K562 (cell line): Measurements from ENCODE around the gene FMN1. TPM values are rescaled to one million over a fixed set of nuclear protein-coding genes. Genes with fewer than 3 reads are reported as not detected.

Experiments used
- ATAC-seq: fragments of 200-7000 bp; cut with Tn5 transposase; 3 replicates; pipeline ENCODE4 v1.9.1; 2020; ENCODE audit warnings: moderate library complexity
- BruUV-seq: library from RNA; stranded (reverse); fragments of 400-500 nt; replicated peaks from 2 replicates; lab custom pipeline; 2021; lab: Mats Ljungman, UMichigan
- CTCF ChIA-PET: fragments of 300-600 bp; formaldehyde crosslinking; extraction: SDS; loops from one replicate; lab custom pipeline; 2021; ENCODE audit warnings: low intra/inter-chr PET ratio; lab: Yijun Ruan, JAX
- POLR2A ChIA-PET: fragments of 300-600, 350-650 bp; sonication (Branson Sonifier 250); formaldehyde crosslinking; extraction: SDS; loops from one replicate; lab custom pipeline; 2021; ENCODE audit warnings: antibody characterized with exemption, inconsistent platforms; lab: Yijun Ruan, JAX
- DNase-seq, 4 experiments: peaks; one replicate each; pipeline versions ENCODE4 v3.0.0 to v3.0.0-alpha.2; 2011 to 2018; ENCODE audit warnings: low spot score in 3 of 4, mixed read lengths in 3 of 4; ENCODE audit errors: extremely low read depth in 1 of 4
- FAIRE-seq: peaks from 2 replicates; lab custom pipeline; 2011; peaks lifted over from hg19 to GRCh38; lab: Jason Lieb, UNC
- H2AFZ ChIP-seq: 2 replicates; pipeline ENCODE4 v1.6.0; 2011; ENCODE audit warnings: low read depth, low read length, control low read depth, inconsistent platforms
- H3K27ac ChIP-seq: fragments of 200-600 bp; 3 replicates; pipeline ENCODE4 v1.8.0; 2011; ENCODE audit warnings: low read depth, mild to moderate bottlenecking, control low read depth, inconsistent platforms, low read length, moderate library complexity, mixed read lengths; ENCODE audit errors: extremely low read depth
- H3K27me3 ChIP-seq, 2 experiments: fragments of 300-600 bp in 1 of 2; 2 replicates in 1 of 2; 3 replicates in 1 of 2; pipeline versions ENCODE4 v1.6.0 to v1.8.0; 2011; ENCODE audit warnings: inconsistent platforms in 2 of 2, low read length in 2 of 2, mild to moderate bottlenecking in 1 of 2, mixed read lengths in 1 of 2, moderate library complexity in 1 of 2; ENCODE audit not compliant: control insufficient read depth in 2 of 2, insufficient read depth in 2 of 2
- H3K36me3 ChIP-seq: fragments of 300-600 bp; 3 replicates; pipeline ENCODE4 v1.8.0; 2011; ENCODE audit warnings: mild to moderate bottlenecking, low read length, inconsistent platforms; ENCODE audit not compliant: control insufficient read depth, insufficient read depth
- H3K4me1 ChIP-seq, 2 experiments: fragments of 200-600 bp in 1 of 2; replicated peaks in 1 of 2; 2 replicates in 1 of 2; 3 replicates in 1 of 2; pipeline versions ENCODE4 v1.5.1 to v1.8.0; 2011; ENCODE audit warnings: inconsistent platforms in 2 of 2, low read length in 2 of 2, mild to moderate bottlenecking in 1 of 2, mixed read lengths in 1 of 2, moderate library complexity in 1 of 2; ENCODE audit not compliant: control insufficient read depth in 2 of 2, insufficient read depth in 2 of 2
- H3K4me2 ChIP-seq: 2 replicates; pipeline ENCODE4 v1.6.1; 2011; ENCODE audit warnings: low read length, control low read depth, inconsistent platforms, mixed read lengths; ENCODE audit not compliant: insufficient read depth
- H3K4me3 ChIP-seq: fragments of 200-600 bp; sonication (generic), shearing (Covaris generic); 2 replicates; pipeline ENCODE4 v1.5.1; 2016; ENCODE audit warnings: control low read depth, inconsistent platforms
- H3K79me2 ChIP-seq: fragments of 200-600 bp; 3 replicates; pipeline ENCODE4 v1.8.0; 2011; ENCODE audit warnings: low read length, inconsistent platforms; ENCODE audit not compliant: control insufficient read depth, insufficient read depth
- H3K9ac ChIP-seq, 2 experiments: 2 replicates each; pipeline versions ENCODE4 v1.6.0 to v1.6.1; 2011; ENCODE audit warnings: low read depth in 2 of 2, low read length in 2 of 2, control low read depth in 1 of 2, inconsistent platforms in 1 of 2, mild to moderate bottlenecking in 1 of 2, mixed read lengths in 1 of 2; ENCODE audit not compliant: insufficient read depth in 1 of 2
- H3K9me1 ChIP-seq: one replicate; pipeline ENCODE4 v1.6.0; 2011; ENCODE audit warnings: inconsistent platforms, mild to moderate bottlenecking, low read length, moderate library complexity; ENCODE audit not compliant: control insufficient read depth, insufficient read depth
- H3K9me3 ChIP-seq: replicated peaks from 2 replicates; pipeline ENCODE4 v1.5.1; 2011; ENCODE audit warnings: low read depth, low read length, inconsistent platforms; ENCODE audit not compliant: control insufficient read depth, insufficient read depth
- H4K20me1 ChIP-seq: replicated peaks from 2 replicates; pipeline ENCODE4 v1.6.1; 2011; ENCODE audit warnings: low read length, inconsistent platforms, mixed read lengths; ENCODE audit not compliant: control insufficient read depth, insufficient read depth
- BRF1 ChIP-seq: IDR thresholded peaks from 3 replicates; pipeline ENCODE4 v1.6.1; 2011; ENCODE audit warnings: borderline replicate concordance, mild to moderate bottlenecking; ENCODE audit not compliant: insufficient read length; ENCODE audit errors: extremely low read depth
- HNRNPLL ChIP-seq: fragments of 200-400 bp; formaldehyde crosslinking; IDR thresholded peaks from 2 replicates; pipeline ENCODE4 v1.6.1; 2017; ENCODE audit warnings: low read length, low read depth, mild to moderate bottlenecking; ENCODE audit not compliant: poor library complexity, severe bottlenecking
- KDM2B ChIP-seq: fragments of 250-450 bp; sonication (Bioruptor Pico); IDR thresholded peaks from 2 replicates; pipeline ENCODE4 v1.8.0; 2021; ENCODE audit warnings: mild to moderate bottlenecking, moderate library complexity
- KLF6 ChIP-seq: fragments of 250-450 bp; sonication (Bioruptor Pico); IDR thresholded peaks from 2 replicates; pipeline ENCODE4 v1.4.0; 2020; ENCODE audit warnings: mild to moderate bottlenecking, moderate library complexity, borderline replicate concordance
- MXD1 ChIP-seq: fragments of 250-450 bp; sonication (Bioruptor Pico); IDR thresholded peaks from 2 replicates; pipeline ENCODE4 v1.8.0; 2021; ENCODE audit warnings: borderline replicate concordance, mild to moderate bottlenecking, moderate library complexity; ENCODE audit not compliant: poor library complexity, severe bottlenecking
- RBBP5 ChIP-seq: fragments of 200-600 bp; sonication (generic); IDR thresholded peaks from 2 replicates; pipeline ENCODE4 v1.6.1; 2012; ENCODE audit warnings: borderline replicate concordance, mild to moderate bottlenecking, low read length, control low read depth, inconsistent platforms; ENCODE audit not compliant: insufficient read depth, poor library complexity, severe bottlenecking
- TCF15 ChIP-seq: fragments of 250-450 bp; sonication (Bioruptor Pico); IDR thresholded peaks from 2 replicates; pipeline ENCODE4 v1.8.0; 2022; ENCODE audit warnings: moderate library complexity, mild to moderate bottlenecking, inconsistent platforms
- TCF7L2 ChIP-seq: fragments of 150-350 bp; IDR thresholded peaks from 2 replicates; pipeline ENCODE4 v1.6.1; 2016; ENCODE audit warnings: low read depth, mild to moderate bottlenecking, low read length, moderate library complexity
- ZNF707 ChIP-seq: fragments of 250-450 bp; sonication (Bioruptor Pico); conservative IDR thresholded peaks from 2 replicates; pipeline ENCODE4 v1.8.0; 2022; ENCODE audit warnings: inconsistent platforms, mild to moderate bottlenecking, moderate library complexity
- WGBS: fragments of 100-300 bp; shearing (Covaris generic); methylation state at CpG from one replicate; pipeline ENCODE4 v1.1.6; 2016; ENCODE audit warnings: low coverage, mixed read lengths; ENCODE audit not compliant: insufficient coverage; ENCODE audit errors: missing lambda C conversion rate; 5-methylcytosine and 5-hydroxymethylcytosine counted together
- in situ Hi-C: fragments of 300-500 bp; cut with MboI; formaldehyde crosslinking; loops from 4 replicates; pipeline ENCODE4 v1.15.0; 2018; ENCODE audit warnings: inconsistent platforms, mixed read lengths
- intact Hi-C: fragments of 100-400 bp; cut with micrococcal nuclease; formaldehyde crosslinking; loops from 2 replicates; pipeline ENCODE4 v1.14.2; 2022
- polyA plus RNA-seq, 8 experiments: library from polyadenylated mRNA; depleted of rRNA in 4 of 8; stranded (reverse) in 5 of 8; unstranded in 3 of 8; fragments of >200 nt; fragmentation: Nextera tagmentation in 2 of 8; fragmentation: Illumina TruSeq in 1 of 8; extraction: Ambion mirVana in 2 of 8; extraction: Trizol in 1 of 8; gene quantifications; 2 replicates each; pipeline versions ENCODE4 v1.2.1 to v1.2.3, GENCODE V29; 2011 to 2014; ENCODE audit warnings: inconsistent platforms in 1 of 8, missing spikeins in 1 of 8
- total RNA-seq, 7 experiments: library from RNA; depleted of rRNA in 6 of 7; stranded (reverse); fragments of >200 nt in 6 of 7; fragmentation: Illumina TruSeq in 2 of 7; extraction: Trizol in 2 of 7; gene quantifications; 2 replicates each; pipeline versions ENCODE4 v1.2.1 to v1.2.3, GENCODE V29; 2011 to 2021; ENCODE audit warnings: low replicate concordance in 1 of 7

Gene FMN1
- total and polyA plus RNA-seq, 9 of the 15 experiments (the other 6 are each of a cell fraction or from before 2014, with no cell fraction given), result 0.03 to 0.07 (median 0.04) TPM; not detected in 6

- Histone ChIP-seq H3K27ac (no peak overlapping the region), H3K4me2 (no peak overlapping the region), H3K9me1 (no peaks in the 10 kb centered on the region), H4K20me1 (no peaks in the 10 kb centered on the region), H3K4me3 (no peak overlapping the region), H3K9me3 (no peaks in the 10 kb centered on the region), H3K79me2 (no peaks in the 10 kb centered on the region), H3K36me3 (no peaks in the 10 kb centered on the region), H2AFZ (no peak overlapping the region), H3K9ac (no peak overlapping the region), H3K4me1 (peaks cover 0 to 2% of the 10 kb centered on the region in 2 experiments; a peak in 1 of 5 replicates), H3K27me3 (no peaks in the 10 kb centered on the region; a peak in 1 of 5 replicates)
- ATAC-seq, result no peak
- FAIRE-seq, result no peak
- ChIA-PET CTCF (no interaction called here), POLR2A (interaction anchor here (1.1 kb wide), 1 partner anchor 17 kb away, joined by 4 read pairs; no protein-coding TSS in a partner anchor)
- intact Hi-C loops, result no loop called here
- WGBS, result 29% methylated on average over 4 of the region's 4 CpGs
- no peak for TF ChIP-seq KDM2B (CRISPR knock-in tag)
- TF ChIP-seq KLF6 (CRISPR knock-in tag), result no peak
- TF ChIP-seq MXD1 (CRISPR knock-in tag), result no peak
- TF ChIP-seq BRF1, result no peak
- no peak for TF ChIP-seq ZNF707 (CRISPR knock-in tag)
- TF ChIP-seq RBBP5, result no peak
- TF ChIP-seq TCF7L2, result no peak
- no peak for TF ChIP-seq TCF15 (CRISPR knock-in tag)
- no peak for TF ChIP-seq HNRNPLL
- no peak for DNase-seq
- BruUV-seq, result no TSS peak
- in situ Hi-C loops, result no loop called here
Observed at GRCh38 chr15:32887090-32887489, 307.4 kb downstream of the FMN1 start.
